Measurements from ENCODE around the gene RNF222. TPM values are rescaled to one million over a fixed set of nuclear protein-coding genes. Genes with fewer than 3 reads are reported as not detected.

The RNF222 gene
- polyA plus RNA-seq, 1 of the 3 experiments (the other 2 are of a cell fraction), result not detected

- TF ChIP-seq CHD2 (IDR thresholded peaks at IDR 0.05; ENCODE audit: low read length, partially characterized antibody) (no peak), TAF1 (IDR thresholded peaks at IDR 0.05; ENCODE audit: borderline replicate concordance, low read depth, low read length) (no peak), EZH2phosphoT487 (IDR thresholded peaks at IDR 0.05; ENCODE audit: borderline replicate concordance, low read depth) (no peak), ZBTB33 (IDR thresholded peaks at IDR 0.05; ENCODE audit: borderline replicate concordance, low read depth) (no peak), FOSL2 (IDR thresholded peaks at IDR 0.05; ENCODE audit: borderline replicate concordance, low read depth) (no peak), TEAD4 (IDR thresholded peaks at IDR 0.05; ENCODE audit: borderline replicate concordance, insufficient read depth) (no peak), FOXJ3 (CRISPR knock-in tag; IDR thresholded peaks at IDR 0.05) (no peak), MXI1 (IDR thresholded peaks at IDR 0.05; ENCODE audit: low read depth, low read length) (no peak), EP300 (IDR thresholded peaks at IDR 0.05; ENCODE audit: borderline replicate concordance in 1 of 2, low read depth in 1 of 2, low read length in 1 of 2) (no peak), SMC3 (IDR thresholded peaks at IDR 0.05; ENCODE audit: low read depth, low read length) (no peak), RFX5 (IDR thresholded peaks at IDR 0.05; ENCODE audit: low read length) (no peak), CTCF (IDR thresholded peaks at IDR 0.05) (no peak), RCOR1 (IDR thresholded peaks at IDR 0.05; ENCODE audit: low read length) (no peak), SIN3A (IDR thresholded peaks at IDR 0.05; ENCODE audit: borderline replicate concordance, low read depth, low read length) (no peak), TCF12 (IDR thresholded peaks at IDR 0.05) (no peak), GATA2 (CRISPR knock-in tag; IDR thresholded peaks at IDR 0.05) (no peak), NRF1 (IDR thresholded peaks at IDR 0.05; ENCODE audit: low read depth, low read length) (no peak)
- Histone ChIP-seq H3K9me2 (0 out of 2 replicates have a peak, but pooled peaks cover 3% of the 10 kb centered on the region), H4K20me1 (ENCODE audit: insufficient read depth) (peaks cover 57% of the 10 kb centered on the region), H3F3A (replicated peaks; ENCODE audit: insufficient read depth) (peaks cover 17% of the 10 kb centered on the region), H3K79me2 (ENCODE audit: insufficient read depth) (peaks cover 88% of the 10 kb centered on the region), H3K4me2 (no peak overlapping the region), H3K4me3 (ENCODE audit: low read depth in 2 of 2, low read length in 1 of 2) (no peak overlapping the region), H3K4me1 (ENCODE audit: control insufficient read depth in 1 of 2, insufficient read depth in 2 of 2, low read depth in 1 of 2, low read length in 1 of 2) (no peaks in the 10 kb centered on the region; a peak in 1 of 4 replicates), H3K27me3 (ENCODE audit: insufficient read depth) (no peaks in the 10 kb centered on the region), H3K27ac (ENCODE audit: low read depth in 2 of 2, low read length in 1 of 2) (no peak overlapping the region), H3K9ac (no peak overlapping the region), H2AFZ (ENCODE audit: low read depth) (no peak overlapping the region), H3K36me3 (replicated peaks in 1 of 2; ENCODE audit: control insufficient read depth in 1 of 2, insufficient read depth in 2 of 2, low read length in 1 of 2) (peaks cover 56 to 69% of the 10 kb centered on the region in 2 experiments), H3K9me3 (no peaks in the 10 kb centered on the region)
- POLR2A ChIA-PET, result no interaction called here
- 92% methylated on average over 4 of the region's 4 CpGs for WGBS (ENCODE audit: low lambda C conversion rate)
- DNase-seq, result no peak
- CTCF ChIA-PET, result interaction anchor here (2.4 kb wide), 1 partner anchor 9 kb away, joined by 7 read pairs; no protein-coding TSS in a partner anchor
Observed at GRCh38 chr17:8444494-8444893, 46.9 kb upstream of the RNF222 start.

Data from SK-N-SH (cell line).